NCI-H2107 (cell line): ENCODE data around the gene CCDC60.
A peak's percentile ranks its signal among the peaks of the same experiment; 100 is the strongest.

ENCODE experiments used
- DNase-seq: peaks from one replicate; lab custom pipeline; 2025; lab: John Stamatoyannopoulos, UW

The CCDC60 gene

GRCh38 chr12:119334430-119335170 lies at the start of gene CCDC60:
Gene CCDC60, plus strand, starts transcription at chr12:119334729. Its CDS starts 448 bp downstream, at chr12:119335177.
- DNase-seq = no peak

- DNase-seq = no peak
These were observed 46.0 kb upstream of the CCDC60 start for GRCh38 chr12:119288576-119288975.

- DNase-seq = no peak
These were observed 41.5 kb upstream of the CCDC60 start for GRCh38 chr12:119292893-119293630.

- no peak for DNase-seq
These were observed 40.3 kb upstream of the CCDC60 start for GRCh38 chr12:119294211-119294610.

- DNase-seq = no peak
These were observed 38.0 kb upstream of the CCDC60 start for GRCh38 chr12:119296535-119296934.

- no peak for DNase-seq
These were observed 35.4 kb upstream of the CCDC60 start for GRCh38 chr12:119299130-119299529.

- DNase-seq = no peak
These were observed 33.1 kb upstream of the CCDC60 start for GRCh38 chr12:119301379-119301778.

GRCh38 chr12:119302451-119303080 lies 32.0 kb upstream of the CCDC60 start:
- no peak for DNase-seq

- DNase-seq = no peak
These were observed 27.9 kb upstream of the CCDC60 start for GRCh38 chr12:119306593-119306992.

- no peak for DNase-seq
These were observed 26.8 kb upstream of the CCDC60 start for GRCh38 chr12:119307747-119308146.

- DNase-seq = peak; percentile 52
These were observed 25.6 kb upstream of the CCDC60 start for GRCh38 chr12:119308708-119309456.

GRCh38 chr12:119311878-119312277 lies 22.7 kb upstream of the CCDC60 start:
- DNase-seq = no peak

- DNase-seq = no peak
These were observed 21.6 kb upstream of the CCDC60 start for GRCh38 chr12:119312904-119313303.

GRCh38 chr12:119314290-119314689 lies 20.2 kb upstream of the CCDC60 start:
- no peak for DNase-seq

- no peak for DNase-seq
These were observed 14.9 kb upstream of the CCDC60 start for GRCh38 chr12:119319638-119320037.

GRCh38 chr12:119320678-119321077 lies 13.9 kb upstream of the CCDC60 start:
- no peak for DNase-seq

- no peak for DNase-seq
These were observed 12.2 kb upstream of the CCDC60 start for GRCh38 chr12:119322301-119322723.

- DNase-seq = no peak
These were observed 8.7 kb upstream of the CCDC60 start for GRCh38 chr12:119325813-119326212.

GRCh38 chr12:119326341-119326740 lies 8.2 kb upstream of the CCDC60 start:
- no peak for DNase-seq

GRCh38 chr12:119327471-119327870 lies 7.1 kb upstream of the CCDC60 start:
- DNase-seq = no peak

- no peak for DNase-seq
These were observed 6.4 kb upstream of the CCDC60 start for GRCh38 chr12:119328111-119328510.
